ENCODE results near the gene FREY1. TPM values are rescaled to one million over a fixed set of nuclear protein-coding genes. Genes with fewer than 3 reads are reported as not detected.

Gene FREY1
- total and polyA plus RNA-seq, 9 of the 15 experiments (the other 6 are each of a cell fraction or from before 2014, with no cell fraction given): 0.25 to 1.5 (median 1.1) TPM; not detected in 5

GRCh38 chr11:45899448-45900174 lies 7.5 kb downstream of the FREY1 start (continued):
- peak; percentile 82 for TF ChIP-seq PCBP1 (IDR thresholded peaks at IDR 0.05; ENCODE audit: low read depth, low read length, poor library complexity, severe bottlenecking)
- TF ChIP-seq, protein P1, sequence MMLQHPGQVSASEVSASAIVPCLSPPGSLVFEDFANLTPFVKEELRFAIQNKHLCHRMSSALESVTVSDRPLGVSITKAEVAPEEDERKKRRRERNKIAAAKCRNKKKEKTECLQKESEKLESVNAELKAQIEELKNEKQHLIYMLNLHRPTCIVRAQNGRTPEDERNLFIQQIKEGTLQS (IDR thresholded peaks at IDR 0.05): peak; percentile 99
- TF ChIP-seq, protein P1 (CRISPR knock-in tag; conservative IDR thresholded peaks at IDR 0.05): peak; percentile 92
- 0 out of 2 replicates have a peak, but pooled peaks have one; percentile 16 for TF ChIP-seq PHF8 (IDR thresholded peaks at IDR 0.05; ENCODE audit: borderline replicate concordance, low read length)
- TF ChIP-seq MGA (IDR thresholded peaks at IDR 0.05): no peak
- peak; percentile 38 for TF ChIP-seq TBP (optimal IDR thresholded peaks at IDR 0.05; ENCODE audit: low read depth, low read length)
- TF ChIP-seq FUS (optimal IDR thresholded peaks at IDR 0.05; ENCODE audit: low read depth, low read length): no peak
- no peak for TF ChIP-seq ATF1 (CRISPR knock-in tag; IDR thresholded peaks at IDR 0.05)
- TF ChIP-seq ATF1 (tag; IDR thresholded peaks at IDR 0.05): peak; percentile 84
- TF ChIP-seq, protein P2, sequence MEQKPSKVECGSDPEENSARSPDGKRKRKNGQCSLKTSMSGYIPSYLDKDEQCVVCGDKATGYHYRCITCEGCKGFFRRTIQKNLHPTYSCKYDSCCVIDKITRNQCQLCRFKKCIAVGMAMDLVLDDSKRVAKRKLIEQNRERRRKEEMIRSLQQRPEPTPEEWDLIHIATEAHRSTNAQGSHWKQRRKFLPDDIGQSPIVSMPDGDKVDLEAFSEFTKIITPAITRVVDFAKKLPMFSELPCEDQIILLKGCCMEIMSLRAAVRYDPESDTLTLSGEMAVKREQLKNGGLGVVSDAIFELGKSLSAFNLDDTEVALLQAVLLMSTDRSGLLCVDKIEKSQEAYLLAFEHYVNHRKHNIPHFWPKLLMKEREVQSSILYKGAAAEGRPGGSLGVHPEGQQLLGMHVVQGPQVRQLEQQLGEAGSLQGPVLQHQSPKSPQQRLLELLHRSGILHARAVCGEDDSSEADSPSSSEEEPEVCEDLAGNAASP (IDR thresholded peaks at IDR 0.05): no peak
- no peak for TF ChIP-seq CREBBP (IDR thresholded peaks at IDR 0.05; ENCODE audit: low read depth, low read length)
- peak; percentile 95 for TF ChIP-seq MXI1 (IDR thresholded peaks at IDR 0.05; ENCODE audit: low read depth, low read length)

Data from K562 (cell line).